Progenitor cell of endocrine pancreas (in vitro differentiated cells): ENCODE measurements around the gene RGS9BP. TPM values are rescaled to one million over a fixed set of nuclear protein-coding genes. Genes with fewer than 3 reads are reported as not detected.

Experiments used
- DNase-seq: peaks from one replicate; pipeline ENCODE4 v3.0.0; 2021; ENCODE audit warnings: low spot score; ENCODE audit not compliant: unreplicated experiment
- H3K27ac Mint-ChIP-seq: 2 replicates; pipeline ENCODE4 v1.8.0; 2021; ENCODE audit warnings: mild to moderate bottlenecking, moderate library complexity, mixed read lengths
- H3K27me3 Mint-ChIP-seq: 2 replicates; pipeline ENCODE4 v1.8.0; 2021; ENCODE audit warnings: mixed read lengths
- H3K36me3 Mint-ChIP-seq: 2 replicates; pipeline ENCODE4 v1.8.0; 2022; ENCODE audit warnings: mixed read lengths; ENCODE audit not compliant: insufficient read depth
- H3K4me1 Mint-ChIP-seq: 2 replicates; pipeline ENCODE4 v1.8.0; 2021; ENCODE audit warnings: low read depth, mixed read lengths
- H3K4me3 Mint-ChIP-seq: 2 replicates; pipeline ENCODE4 v1.8.0; 2021; ENCODE audit warnings: low read depth, mild to moderate bottlenecking, moderate library complexity, mixed read lengths
- H3K9me3 Mint-ChIP-seq: 2 replicates; pipeline ENCODE4 v1.8.0; 2021; ENCODE audit warnings: low read depth, mixed read lengths
- CTCF ChIP-seq: fragments of 200-600 bp; sonication (generic); IDR thresholded peaks from one replicate; pipeline ENCODE4 v1.5.0; 2021; ENCODE audit warnings: antibody characterized with exemption, mild to moderate bottlenecking; ENCODE audit not compliant: unreplicated experiment
- total RNA-seq: library from RNA; stranded (reverse); gene quantifications from 2 replicates; pipeline ENCODE4 v1.2.1, GENCODE V29; 2021

The RGS9BP gene
- total RNA-seq, 1 donor from 2014 or later, result 0.10 TPM

DNA sequence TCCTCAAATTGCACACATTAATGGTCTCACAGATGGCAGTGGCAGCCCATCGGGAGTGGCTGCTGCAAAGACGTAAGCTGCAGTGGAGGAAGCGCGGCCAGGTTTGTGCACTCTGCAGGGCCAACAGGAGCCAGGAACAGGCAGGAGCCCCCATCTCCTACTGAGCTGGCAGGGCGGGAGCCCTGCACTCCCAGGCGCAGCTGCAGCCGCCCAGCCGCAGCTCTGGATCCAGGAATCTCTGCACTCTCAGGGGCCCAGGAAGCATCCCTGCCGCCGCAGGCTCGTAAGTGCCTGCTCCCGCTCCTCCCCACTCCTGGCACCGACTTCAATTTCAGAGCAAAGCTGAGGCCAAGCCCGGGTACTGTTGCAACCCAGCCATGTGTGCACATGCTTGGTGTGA lies 38.2 kb upstream of the RGS9BP start:
- Mint-ChIP-seq H3K27me3 (no peaks in the 10 kb centered on the region), H3K9me3 (no peaks in the 10 kb centered on the region), H3K4me1 (no peaks in the 10 kb centered on the region), H3K27ac (no peak overlapping the region), H3K36me3 (peaks cover 27% of the 10 kb centered on the region), H3K4me3 (no peak overlapping the region)
- no peak for DNase-seq
- TF ChIP-seq CTCF, result no peak

DNA sequence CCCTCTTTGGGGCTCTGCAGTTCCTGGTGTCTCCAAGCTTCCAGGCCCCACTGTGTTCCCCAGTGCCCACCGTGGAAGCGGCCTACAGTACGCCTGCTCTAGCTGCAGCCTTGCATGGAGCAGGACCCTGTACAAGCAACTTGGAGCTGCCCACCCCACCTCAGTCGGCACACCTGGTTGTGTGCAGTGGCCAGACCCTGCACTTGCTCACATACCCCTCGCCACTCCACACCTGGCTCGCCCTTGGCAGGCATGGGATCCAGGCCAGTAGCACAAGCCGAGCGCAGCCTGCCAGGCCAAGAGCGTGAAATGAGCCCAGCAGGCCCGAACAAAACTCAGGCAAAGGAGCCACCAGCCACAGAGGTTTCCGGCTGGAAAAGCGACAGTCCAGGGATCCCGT lies 37.0 kb upstream of the RGS9BP start:
- TF ChIP-seq CTCF, result no peak
- no peak for DNase-seq
- no peaks in the 10 kb centered on the region for H3K4me1 Mint-ChIP-seq
- no peak overlapping the region for H3K4me3 Mint-ChIP-seq
- H3K27me3 Mint-ChIP-seq, result no peaks in the 10 kb centered on the region
- peaks cover 33% of the 10 kb centered on the region for H3K36me3 Mint-ChIP-seq
- H3K9me3 Mint-ChIP-seq, result no peaks in the 10 kb centered on the region
- no peak overlapping the region for H3K27ac Mint-ChIP-seq

GRCh38 chr19:32642771-32643170 lies 32.9 kb upstream of the RGS9BP start:
- no peaks in the 10 kb centered on the region for H3K27me3 Mint-ChIP-seq
- no peaks in the 10 kb centered on the region for H3K4me1 Mint-ChIP-seq
- TF ChIP-seq CTCF, result no peak
- H3K4me3 Mint-ChIP-seq, result no peak overlapping the region
- H3K27ac Mint-ChIP-seq, result no peak overlapping the region
- peaks cover 31% of the 10 kb centered on the region for H3K36me3 Mint-ChIP-seq
- no peaks in the 10 kb centered on the region for H3K9me3 Mint-ChIP-seq
- DNase-seq, result no peak

DNA sequence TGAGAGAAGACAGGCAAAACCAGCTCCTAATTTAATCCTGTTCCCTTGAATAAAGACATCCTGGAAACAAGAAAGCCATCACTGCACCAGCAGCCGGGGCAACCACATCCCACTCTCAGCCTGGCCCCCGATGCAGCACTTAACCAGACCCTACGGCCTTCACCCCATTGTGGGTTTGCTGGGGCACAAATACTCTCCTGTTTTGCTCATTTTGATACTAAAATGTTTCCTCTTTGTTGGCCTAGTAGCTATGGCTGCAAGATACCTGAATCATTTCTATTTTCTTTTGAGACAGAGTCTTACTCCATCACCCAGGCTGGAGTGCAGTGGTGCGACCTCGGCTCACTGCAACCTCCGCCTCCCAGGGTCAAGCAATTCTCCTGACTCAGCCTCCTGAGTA lies 29.1 kb upstream of the RGS9BP start:
- no peak for DNase-seq
- TF ChIP-seq CTCF, result no peak
- Mint-ChIP-seq H3K4me3 (no peak overlapping the region), H3K4me1 (no peaks in the 10 kb centered on the region), H3K27ac (no peak overlapping the region), H3K9me3 (no peaks in the 10 kb centered on the region), H3K27me3 (no peaks in the 10 kb centered on the region), H3K36me3 (peaks cover 23% of the 10 kb centered on the region)

GRCh38 chr19:32647361-32647760 lies 28.3 kb upstream of the RGS9BP start:
- Mint-ChIP-seq H3K4me1 (peaks cover 2% of the 10 kb centered on the region), H3K27me3 (no peaks in the 10 kb centered on the region), H3K27ac (no peak overlapping the region), H3K9me3 (no peaks in the 10 kb centered on the region), H3K36me3 (peaks cover 20% of the 10 kb centered on the region), H3K4me3 (no peak overlapping the region)
- no peak for DNase-seq
- TF ChIP-seq CTCF, result no peak
